ENCODE data around the gene NFATC3. TPM values are rescaled to one million over a fixed set of nuclear protein-coding genes. Genes with fewer than 3 reads are reported as not detected.

Gene NFATC3
- total RNA-seq, 1 donor from 2014 or later = 34.2 TPM

DNA sequence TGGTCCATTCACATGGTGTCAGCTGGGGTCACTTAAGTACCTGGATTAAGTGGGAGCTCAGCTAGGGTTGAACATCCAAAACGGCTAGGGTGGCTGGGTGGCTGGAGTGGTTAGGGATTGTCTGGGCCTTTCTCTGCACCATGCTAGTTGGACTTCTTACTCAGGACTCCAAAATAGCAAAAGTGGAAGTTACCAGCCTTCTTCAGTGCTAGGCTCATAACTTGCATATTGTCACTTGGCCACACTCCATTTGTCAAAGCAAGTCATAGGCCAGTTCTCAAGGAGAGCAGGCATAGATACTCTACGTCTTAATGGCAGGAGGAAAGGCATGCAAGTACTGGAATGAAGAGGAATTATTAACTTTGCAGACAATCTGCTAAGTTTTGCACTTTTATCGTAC lies 81.1 kb downstream of the NFATC3 start:
- Histone ChIP-seq H3K9ac (no peak overlapping the region), H3K9me3 (ENCODE audit: low read depth) (no peaks in the 10 kb centered on the region), H3F3A (ENCODE audit: low read depth) (no peaks in the 10 kb centered on the region), H3K27ac (no peak overlapping the region), H3K4me2 (no peak overlapping the region), H3K27me3 (no peaks in the 10 kb centered on the region), H3K79me2 (ENCODE audit: low read depth) (no peaks in the 10 kb centered on the region), H2AFZ (replicated peaks) (no peak overlapping the region), H3K36me3 (peaks cover 10% of the 10 kb centered on the region), H3K4me3 (no peak overlapping the region), H4K20me1 (ENCODE audit: low read depth) (no peaks in the 10 kb centered on the region), H3K4me1 (no peaks in the 10 kb centered on the region)
- Mint-ChIP-seq H3K27ac (no peak overlapping the region), H3K4me3 (no peak overlapping the region), H3K27me3 (ENCODE audit: insufficient read depth, low read depth) (no peaks in the 10 kb centered on the region), H3K36me3 (peaks cover 28% of the 10 kb centered on the region), H3K9me3 (peaks cover 5% of the 10 kb centered on the region), H3K4me1 (no peaks in the 10 kb centered on the region)
- TF ChIP-seq EZH2 (IDR thresholded peaks at IDR 0.05) = no peak
- no peak for TF ChIP-seq EZH2phosphoT487 (IDR thresholded peaks at IDR 0.05)
- TF ChIP-seq, protein P1, sequence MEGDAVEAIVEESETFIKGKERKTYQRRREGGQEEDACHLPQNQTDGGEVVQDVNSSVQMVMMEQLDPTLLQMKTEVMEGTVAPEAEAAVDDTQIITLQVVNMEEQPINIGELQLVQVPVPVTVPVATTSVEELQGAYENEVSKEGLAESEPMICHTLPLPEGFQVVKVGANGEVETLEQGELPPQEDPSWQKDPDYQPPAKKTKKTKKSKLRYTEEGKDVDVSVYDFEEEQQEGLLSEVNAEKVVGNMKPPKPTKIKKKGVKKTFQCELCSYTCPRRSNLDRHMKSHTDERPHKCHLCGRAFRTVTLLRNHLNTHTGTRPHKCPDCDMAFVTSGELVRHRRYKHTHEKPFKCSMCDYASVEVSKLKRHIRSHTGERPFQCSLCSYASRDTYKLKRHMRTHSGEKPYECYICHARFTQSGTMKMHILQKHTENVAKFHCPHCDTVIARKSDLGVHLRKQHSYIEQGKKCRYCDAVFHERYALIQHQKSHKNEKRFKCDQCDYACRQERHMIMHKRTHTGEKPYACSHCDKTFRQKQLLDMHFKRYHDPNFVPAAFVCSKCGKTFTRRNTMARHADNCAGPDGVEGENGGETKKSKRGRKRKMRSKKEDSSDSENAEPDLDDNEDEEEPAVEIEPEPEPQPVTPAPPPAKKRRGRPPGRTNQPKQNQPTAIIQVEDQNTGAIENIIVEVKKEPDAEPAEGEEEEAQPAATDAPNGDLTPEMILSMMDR (IDR thresholded peaks at IDR 0.05) = no peak
- no peak for DNase-seq (ENCODE audit: low spot score)

DNA sequence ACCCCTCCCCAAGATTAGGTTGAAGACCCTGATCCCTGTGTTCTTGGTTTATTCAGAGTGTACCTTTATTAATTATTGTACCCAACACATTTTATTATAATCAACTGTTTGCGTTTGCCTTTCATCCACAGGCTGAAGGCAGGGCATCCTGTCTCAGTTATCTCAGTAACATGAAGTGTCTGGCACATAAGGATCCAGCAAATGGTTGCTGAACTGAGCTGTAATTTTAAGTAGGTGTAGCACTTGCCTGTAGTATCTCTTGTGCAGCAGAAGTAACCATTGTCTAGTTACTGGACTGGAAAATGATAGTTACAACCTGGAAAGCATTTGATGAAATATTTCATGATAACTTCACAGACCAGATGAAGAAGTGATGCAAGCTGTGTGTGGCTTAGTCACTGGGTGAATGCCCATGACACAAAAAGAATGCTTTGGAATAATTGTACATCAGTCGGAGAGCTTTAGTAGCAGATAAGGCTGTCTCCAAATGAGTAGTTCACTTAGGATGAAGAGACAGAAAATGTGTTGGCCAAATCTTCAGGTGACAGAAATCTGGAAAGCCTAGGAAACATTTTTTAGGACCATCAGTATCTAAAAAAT lies 94.1 kb downstream of the NFATC3 start:
- H2AFZ ChIP-seq (replicated peaks) = no peak overlapping the region
- no peaks in the 10 kb centered on the region for H3K79me2 ChIP-seq (ENCODE audit: low read depth)
- peaks cover 10% of the 10 kb centered on the region for H3K36me3 ChIP-seq
- H3K9ac ChIP-seq = no peak overlapping the region
- no peaks in the 10 kb centered on the region for H3K27me3 ChIP-seq
- H3K4me2 ChIP-seq = no peak overlapping the region
- no peak overlapping the region for H3K4me3 Mint-ChIP-seq
- H3K4me1 ChIP-seq = no peaks in the 10 kb centered on the region
- TF ChIP-seq, protein P1 (IDR thresholded peaks at IDR 0.05) = no peak
- no peaks in the 10 kb centered on the region for H3F3A ChIP-seq (ENCODE audit: low read depth)
- no peak overlapping the region for H3K27ac ChIP-seq
- no peaks in the 10 kb centered on the region for H3K4me1 Mint-ChIP-seq
- no peaks in the 10 kb centered on the region for H3K9me3 Mint-ChIP-seq
- no peak overlapping the region for H3K4me3 ChIP-seq
- no peak overlapping the region for H3K27ac Mint-ChIP-seq
- no peaks in the 10 kb centered on the region for H4K20me1 ChIP-seq (ENCODE audit: low read depth)
- no peaks in the 10 kb centered on the region for H3K9me3 ChIP-seq (ENCODE audit: low read depth)
- H3K27me3 Mint-ChIP-seq (ENCODE audit: insufficient read depth, low read depth) = no peaks in the 10 kb centered on the region
- peaks cover 32% of the 10 kb centered on the region for H3K36me3 Mint-ChIP-seq
- no peak for DNase-seq (ENCODE audit: low spot score)

DNA sequence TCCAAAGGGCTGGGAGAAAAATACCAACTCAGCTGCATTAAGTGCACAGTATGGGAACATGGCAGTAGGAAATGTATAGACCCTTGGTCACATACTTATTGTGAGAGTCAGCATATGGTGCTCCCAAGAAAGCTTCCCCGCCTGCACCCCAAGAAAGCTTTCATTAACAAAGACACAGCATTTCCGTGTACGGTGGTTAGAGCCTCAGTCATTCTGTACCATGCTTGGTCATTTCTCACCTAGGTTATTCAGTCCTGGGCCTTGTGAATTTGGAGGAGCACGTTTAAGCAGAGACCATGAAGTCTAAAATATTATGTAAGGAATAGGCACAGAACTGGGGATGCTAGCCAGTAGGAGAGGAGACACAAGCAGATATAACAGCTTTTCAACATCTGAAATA lies 94.7 kb downstream of the NFATC3 start:
- no peak for DNase-seq (ENCODE audit: low spot score)
- Histone ChIP-seq H3K27me3 (no peaks in the 10 kb centered on the region), H3K36me3 (peaks cover 7% of the 10 kb centered on the region), H3K9me3 (ENCODE audit: low read depth) (no peaks in the 10 kb centered on the region), H2AFZ (replicated peaks) (no peak overlapping the region), H3K27ac (no peak overlapping the region), H3K4me2 (no peak overlapping the region), H3K4me1 (no peaks in the 10 kb centered on the region), H3K79me2 (ENCODE audit: low read depth) (no peaks in the 10 kb centered on the region), H3K4me3 (no peak overlapping the region), H3F3A (ENCODE audit: low read depth) (no peaks in the 10 kb centered on the region), H3K9ac (no peak overlapping the region), H4K20me1 (ENCODE audit: low read depth) (no peaks in the 10 kb centered on the region)
- Mint-ChIP-seq H3K36me3 (peaks cover 30% of the 10 kb centered on the region), H3K4me1 (no peaks in the 10 kb centered on the region), H3K9me3 (no peaks in the 10 kb centered on the region), H3K27ac (no peak overlapping the region), H3K4me3 (no peak overlapping the region), H3K27me3 (ENCODE audit: insufficient read depth, low read depth) (no peaks in the 10 kb centered on the region)
- TF ChIP-seq EZH2phosphoT487 (IDR thresholded peaks at IDR 0.05) (no peak), EZH2 (IDR thresholded peaks at IDR 0.05) (no peak)
- TF ChIP-seq, protein P1 (IDR thresholded peaks at IDR 0.05) = no peak

Data from neural progenitor cell (in vitro differentiated cells).